Endothelial cell of umbilical vein (primary cell): ENCODE data around the gene COX7B2. TPM values are rescaled to one million over a fixed set of nuclear protein-coding genes. Genes with fewer than 3 reads are reported as not detected.

Source experiments
- BruUV-seq: library from RNA; stranded (reverse); fragments of 400-500 nt; replicated peaks from 2 replicates; lab custom pipeline; 2021; lab: Mats Ljungman, UMichigan
- CTCF ChIA-PET: fragments of 300-600, 350-600 bp; sonication (Branson Sonifier 250); formaldehyde crosslinking; loops from one replicate; lab custom pipeline; 2021; ENCODE audit warnings: antibody characterized with exemption, inconsistent platforms; lab: Charles Lee
- POLR2A ChIA-PET: fragments of 300-600, 350-600 bp; sonication (Branson Sonifier 250); formaldehyde crosslinking; loops from one replicate; lab custom pipeline; 2021; ENCODE audit warnings: antibody characterized with exemption, inconsistent platforms; lab: Charles Lee
- DNase-seq: peaks from one replicate; pipeline ENCODE4 v3.0.0-alpha.2; 2011; ENCODE audit warnings: low read depth, low spot score
- FAIRE-seq: peaks from 2 replicates; lab custom pipeline; 2011; peaks lifted over from hg19 to GRCh38; lab: Jason Lieb, UNC
- H2AFZ ChIP-seq: 2 replicates; pipeline ENCODE4 v1.6.0; 2012; ENCODE audit warnings: low read depth, low read length, control low read depth, inconsistent platforms
- H3K27ac ChIP-seq: 2 replicates; pipeline ENCODE4 v1.5.1; 2011; ENCODE audit warnings: low read depth, mild to moderate bottlenecking, control low read depth, low read length, moderate library complexity; ENCODE audit not compliant: insufficient read depth
- H3K27me3 ChIP-seq, 2 experiments: 2 replicates each; pipeline versions ENCODE4 v1.6.0 to v1.6.1; 2011; ENCODE audit warnings: low read length in 2 of 2, mixed read lengths in 1 of 2; ENCODE audit not compliant: control insufficient read depth in 2 of 2, insufficient read depth in 2 of 2
- H3K36me3 ChIP-seq, 2 experiments: 2 replicates in 1 of 2; 3 replicates in 1 of 2; pipeline ENCODE4 v1.5.1; 2011; ENCODE audit warnings: low read length in 2 of 2, mild to moderate bottlenecking in 1 of 2, moderate library complexity in 1 of 2; ENCODE audit not compliant: control insufficient read depth in 2 of 2, insufficient read depth in 2 of 2; ENCODE audit errors: extremely low read depth in 1 of 2
- H3K4me1 ChIP-seq: 3 replicates; pipeline ENCODE4 v1.5.1; 2011; ENCODE audit warnings: mild to moderate bottlenecking, low read length; ENCODE audit not compliant: control insufficient read depth, insufficient read depth; ENCODE audit errors: extremely low read depth
- H3K4me2 ChIP-seq: 2 replicates; pipeline ENCODE4 v1.6.1; 2011; ENCODE audit warnings: low read length, control low read depth, mixed read lengths; ENCODE audit not compliant: insufficient read depth
- H3K4me3 ChIP-seq, 3 experiments: fragments of 200-600 bp in 1 of 3; sonication (generic), shearing (Covaris generic) in 1 of 3; replicated peaks in 1 of 3; 2 replicates each; pipeline ENCODE4 v1.5.1; 2011 to 2016; ENCODE audit warnings: control low read depth in 3 of 3, low read length in 3 of 3, mild to moderate bottlenecking in 2 of 3, inconsistent platforms in 1 of 3, low read depth in 1 of 3, moderate library complexity in 1 of 3; ENCODE audit not compliant: insufficient read depth in 1 of 3
- H3K79me2 ChIP-seq: 2 replicates; pipeline ENCODE4 v1.6.0; 2012; ENCODE audit warnings: low read length, inconsistent platforms; ENCODE audit not compliant: control insufficient read depth, insufficient read depth
- H3K9ac ChIP-seq: replicated peaks from 2 replicates; pipeline ENCODE3; 2011; ENCODE audit warnings: low read length, control low read depth; ENCODE audit not compliant: insufficient read depth; ENCODE audit errors: extremely low read depth
- H3K9me1 ChIP-seq: replicated peaks from 3 replicates; pipeline ENCODE4 v1.6.0; 2011; ENCODE audit warnings: mild to moderate bottlenecking, low read length; ENCODE audit not compliant: control insufficient read depth, insufficient read depth; ENCODE audit errors: extremely low read depth
- H3K9me3 ChIP-seq: replicated peaks from 2 replicates; pipeline ENCODE4 v1.5.1; 2012; ENCODE audit warnings: low read length, inconsistent platforms; ENCODE audit not compliant: control insufficient read depth, insufficient read depth
- H4K20me1 ChIP-seq: replicated peaks from 2 replicates; pipeline ENCODE3; 2011; ENCODE audit warnings: mild to moderate bottlenecking, low read length; ENCODE audit not compliant: control insufficient read depth, insufficient read depth; ENCODE audit errors: extremely low read depth
- CTCF ChIP-seq, 2 donors: IDR thresholded peaks; 1 replicate in 1 of 2; 2 replicates in 1 of 2; pipeline ENCODE4 v1.5.1; 2011; ENCODE audit warnings: low read length in 2 of 2, mild to moderate bottlenecking in 2 of 2, moderate library complexity in 2 of 2, control low read depth in 1 of 2, inconsistent platforms in 1 of 2, low read depth in 1 of 2; ENCODE audit not compliant: insufficient read depth in 1 of 2; ENCODE audit errors: extremely low read depth in 1 of 2
- EZH2 ChIP-seq: IDR thresholded peaks from 2 replicates; pipeline ENCODE4 v1.6.1; 2012; ENCODE audit warnings: borderline replicate concordance, low read depth, mild to moderate bottlenecking, moderate library complexity, low read length, inconsistent platforms; ENCODE audit not compliant: severe bottlenecking
- FOS ChIP-seq: IDR thresholded peaks from 2 replicates; pipeline ENCODE4 v1.6.1; 2011; ENCODE audit warnings: mild to moderate bottlenecking, low read length, moderate library complexity, borderline replicate concordance; ENCODE audit not compliant: insufficient read depth
- GATA2 ChIP-seq: IDR thresholded peaks from 2 replicates; pipeline ENCODE4 v1.7.0; 2011; ENCODE audit warnings: low read depth, mild to moderate bottlenecking, moderate library complexity, mixed read lengths, low read length; ENCODE audit not compliant: insufficient read length, insufficient read depth
- MAX ChIP-seq: IDR thresholded peaks from 2 replicates; pipeline ENCODE4 v1.6.1; 2011; ENCODE audit not compliant: insufficient read depth, insufficient read length
- MYC ChIP-seq: IDR thresholded peaks from one replicate; pipeline ENCODE4 v1.6.1; 2011; ENCODE audit warnings: mild to moderate bottlenecking, low read depth, low read length
- POLR2A ChIP-seq: IDR thresholded peaks from 2 replicates; pipeline ENCODE4 v1.6.1; 2012; ENCODE audit warnings: low read depth, mild to moderate bottlenecking, control low read depth, low read length
- POLR2AphosphoS5 ChIP-seq: IDR thresholded peaks from 2 replicates; pipeline ENCODE4 v1.6.1; 2012; ENCODE audit warnings: low read depth, mild to moderate bottlenecking, control low read depth, low read length, moderate library complexity; ENCODE audit not compliant: insufficient read depth
- dilution Hi-C: fragments of 300-500 bp; cut with MboI; formaldehyde crosslinking; loops from one replicate; pipeline ENCODE4 v1.15.0; 2019; ENCODE audit warnings: low sequenced_read_pairs; ENCODE audit not compliant: extremely low pct_ligation_motif_present
- intact Hi-C: fragments of 100-400 bp; cut with micrococcal nuclease; formaldehyde crosslinking; loops from one replicate; pipeline ENCODE4 v1.10.0; 2022
- polyA plus RNA-seq, 4 experiments: library from polyadenylated mRNA; depleted of rRNA in 3 of 4; stranded (reverse) in 3 of 4; unstranded in 1 of 4; fragments of >200 nt; gene quantifications; 2 replicates each; pipeline versions ENCODE4 v1.2.1 to v1.2.3, GENCODE V29; 2011 to 2012; ENCODE audit warnings: missing spikeins in 1 of 4
- total RNA-seq: library from RNA; stranded (reverse); gene quantifications from 2 replicates; pipeline ENCODE4 v1.2.3, GENCODE V29; 2021

Gene COX7B2
- total and polyA plus RNA-seq, 2 donors (not counting 3 experiments of a cell fraction or from before 2014, with no cell fraction given): not detected

- Histone ChIP-seq H3K9me3 (no peaks in the 10 kb centered on the region), H3K27me3 (peaks cover 0 to 2% of the 10 kb centered on the region in 2 experiments), H2AFZ (no peak overlapping the region), H3K4me3 (no peak overlapping the region), H3K9me1 (no peaks in the 10 kb centered on the region), H3K4me2 (no peak overlapping the region), H3K79me2 (no peaks in the 10 kb centered on the region), H3K27ac (no peak overlapping the region), H3K4me1 (no peaks in the 10 kb centered on the region), H3K36me3 (no peaks in the 10 kb centered on the region), H3K9ac (no peak overlapping the region), H4K20me1 (no peaks in the 10 kb centered on the region)
- dilution Hi-C loops (no loop called here), intact Hi-C loops (no loop called here)
- CTCF ChIA-PET: interaction anchor here (1.4 kb wide), 1 partner anchor 168 kb away, joined by 5 read pairs; no protein-coding TSS in a partner anchor
- DNase-seq (no peak), FAIRE-seq (no peak)
- TF ChIP-seq POLR2AphosphoS5 (no peak), MAX (no peak), GATA2 (no peak), CTCF (IDR thresholded peaks at IDR 0.05; ENCODE audit: extremely low read depth in 1 of 2, insufficient read depth in 1 of 2, low read depth in 1 of 2, low read length in 2 of 2) (no peak), MYC (no peak), POLR2A (no peak), EZH2 (no peak), FOS (no peak)
- no TSS peak for BruUV-seq
- POLR2A ChIA-PET: no interaction called here
These were observed 45.6 kb upstream of the COX7B2 start for GRCh38 chr4:46954643-46955042.
